GM12892 (cell line): ENCODE data around the gene TLE5.

Source experiments
- POLR2A ChIP-seq: IDR thresholded peaks from 2 replicates; pipeline ENCODE4 v1.6.1; 2011; ENCODE audit warnings: low read depth, low read length, control low read depth
- POLR2AphosphoS5 ChIP-seq: IDR thresholded peaks from 2 replicates; pipeline ENCODE4 v1.6.1; 2011; ENCODE audit warnings: low read depth, low read length, control low read depth
- TAF1 ChIP-seq: IDR thresholded peaks from 2 replicates; pipeline ENCODE4 v1.6.1; 2011; ENCODE audit warnings: low read depth, mild to moderate bottlenecking, control low read depth, low read length, borderline replicate concordance

GRCh38 chr19:3020321-3020960 is 41.9 kb downstream of the TLE5 start:
- no peak for TF ChIP-seq POLR2AphosphoS5
- no peak for TF ChIP-seq POLR2A
- no peak for TF ChIP-seq TAF1
